Measurements from ENCODE around the gene KLHL33.
"Not testable (repeated sequence)": the region's sequence is repeated elsewhere in the genome, so short reads cannot be mapped to it uniquely, and the experiment has no call there.

The KLHL33 gene

DNA sequence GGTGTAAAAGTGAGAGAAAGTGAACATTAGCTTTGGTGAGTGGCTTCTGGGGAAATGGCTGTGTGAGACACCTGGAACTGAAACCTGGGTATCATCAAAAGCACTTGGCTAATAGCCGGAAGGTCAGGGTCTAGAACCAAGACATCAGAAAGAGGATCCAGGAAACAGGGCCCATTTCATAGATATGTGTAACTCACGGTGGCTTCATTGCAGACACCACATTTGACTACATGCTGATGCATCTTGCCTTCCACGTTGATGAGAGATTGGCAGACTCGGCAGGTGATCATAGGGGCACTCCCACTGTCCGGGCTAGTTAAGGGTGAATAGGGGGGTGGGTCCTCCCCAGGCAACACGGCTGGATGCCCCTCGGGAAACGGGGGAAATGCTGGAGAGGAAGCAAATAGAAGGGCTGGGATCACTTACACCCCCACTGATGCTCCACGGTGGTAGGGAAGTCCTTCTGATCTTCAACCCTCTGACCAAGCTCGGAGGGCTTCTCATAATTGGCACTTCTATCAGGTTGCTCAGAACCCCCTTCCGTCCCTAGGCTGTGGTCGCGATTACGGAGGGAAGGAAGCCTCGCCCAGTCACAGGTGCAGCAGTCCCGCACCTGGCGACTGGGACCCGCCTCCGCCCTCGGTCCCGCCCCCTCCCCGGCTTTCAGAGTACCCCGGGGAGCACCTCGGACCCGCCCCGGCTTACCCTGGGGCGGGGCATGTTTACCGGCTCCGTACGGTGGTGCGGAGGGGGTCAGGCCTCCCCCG is 24.7 kb upstream of the KLHL33 start:
- Mint-ChIP-seq H3K4me3 (peak overlapping the region; percentile 93), H3K27ac (peak overlapping the region; percentile 94), H3K4me1 (ENCODE audit: low read depth) (peaks cover 31% of the 10 kb centered on the region), H3K27me3 (no peaks in the 10 kb centered on the region), H3K9me3 (no peaks in the 10 kb centered on the region), H3K36me3 (ENCODE audit: low read depth) (peaks cover 2% of the 10 kb centered on the region)
- peak; percentile 45 for DNase-seq

- peaks cover 2% of the 10 kb centered on the region for H3K36me3 Mint-ChIP-seq (ENCODE audit: low read depth)
- peaks cover 33% of the 10 kb centered on the region for H3K4me1 Mint-ChIP-seq (ENCODE audit: low read depth)
- H3K9me3 Mint-ChIP-seq, result no peaks in the 10 kb centered on the region
- no peak for DNase-seq
- H3K4me3 Mint-ChIP-seq, result no peak overlapping the region
- no peaks in the 10 kb centered on the region for H3K27me3 Mint-ChIP-seq
- peak overlapping the region; percentile 94 for H3K27ac Mint-ChIP-seq
Observed at GRCh38 chr14:20458031-20458789, 22.2 kb upstream of the KLHL33 start.

DNA sequence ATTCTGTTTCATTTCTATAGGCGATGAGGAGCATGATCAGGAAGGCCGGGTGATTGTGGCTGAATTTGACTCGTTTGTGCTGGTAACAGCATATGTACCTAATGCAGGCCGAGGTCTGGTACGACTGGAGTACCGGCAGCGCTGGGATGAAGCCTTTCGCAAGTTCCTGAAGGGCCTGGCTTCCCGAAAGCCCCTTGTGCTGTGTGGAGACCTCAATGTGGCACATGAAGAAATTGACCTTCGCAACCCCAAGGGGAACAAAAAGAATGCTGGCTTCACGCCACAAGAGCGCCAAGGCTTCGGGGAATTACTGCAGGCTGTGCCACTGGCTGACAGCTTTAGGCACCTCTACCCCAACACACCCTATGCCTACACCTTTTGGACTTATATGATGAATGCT is 21.0 kb upstream of the KLHL33 start:
- Mint-ChIP-seq H3K4me3 (no peak overlapping the region), H3K36me3 (ENCODE audit: low read depth) (peaks cover 13% of the 10 kb centered on the region)

GRCh38 chr14:20455355-20456300 is 19.7 kb upstream of the KLHL33 start:
- Mint-ChIP-seq H3K4me3 (no peak overlapping the region), H3K27ac (no peak overlapping the region), H3K36me3 (ENCODE audit: low read depth) (peaks cover 21% of the 10 kb centered on the region), H3K9me3 (no peaks in the 10 kb centered on the region), H3K4me1 (ENCODE audit: low read depth) (peaks cover 37% of the 10 kb centered on the region), H3K27me3 (no peaks in the 10 kb centered on the region)
- DNase-seq, result no peak

More for the DNA sequence above, 21.0 kb upstream of the KLHL33 start:
- Mint-ChIP-seq H3K9me3 (no peaks in the 10 kb centered on the region), H3K4me1 (ENCODE audit: low read depth) (peaks cover 37% of the 10 kb centered on the region), H3K27me3 (no peaks in the 10 kb centered on the region), H3K27ac (no peak overlapping the region)
- DNase-seq, result no peak

DNA sequence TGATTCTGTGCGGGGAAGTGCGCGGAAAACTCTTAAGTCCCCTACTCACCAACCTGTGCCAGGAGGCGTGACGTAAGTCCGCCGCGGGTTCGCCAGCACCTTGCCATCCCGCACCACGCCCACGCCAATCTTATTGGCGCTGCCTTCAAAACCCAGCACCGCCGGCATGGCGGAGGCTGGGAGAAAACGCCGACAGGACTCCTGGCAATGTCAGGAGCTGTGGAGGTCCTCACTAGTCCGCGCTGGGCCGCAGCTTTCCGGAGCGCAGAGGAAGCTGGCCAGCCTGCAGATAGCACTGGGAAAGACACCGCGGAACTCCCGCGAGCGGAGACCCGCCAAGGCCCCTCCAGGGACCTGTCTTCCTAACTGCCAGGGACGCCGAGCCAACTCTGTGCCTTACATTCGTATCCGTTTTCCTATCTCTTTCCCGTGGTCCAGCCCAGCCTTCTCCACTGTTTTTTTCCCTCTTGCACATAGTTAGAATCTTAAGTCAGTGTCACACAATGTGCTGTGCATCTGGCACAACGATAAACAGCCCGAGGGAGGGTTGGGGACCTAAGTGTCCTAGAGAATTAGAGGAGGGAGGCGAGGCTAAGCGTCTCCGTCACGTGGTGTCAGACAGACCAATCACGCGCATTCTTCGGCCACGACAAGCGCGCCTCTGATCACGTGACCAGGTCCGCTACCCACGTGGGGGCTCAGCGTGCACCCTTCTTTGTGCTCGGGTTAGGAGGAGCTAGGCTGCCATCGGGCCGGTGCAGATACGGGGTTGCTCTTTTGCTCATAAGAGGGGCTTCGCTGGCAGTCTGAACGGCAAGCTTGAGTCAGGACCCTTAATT is 18.8 kb upstream of the KLHL33 start, which contains the start of the genes APEX1 and OSGEP:
Gene APEX1, plus strand, starts transcription at position 711 of the 839 bp plus-strand sequence. CDS start 420 bp downstream, outside the sequence.
Gene OSGEP, minus strand, starts transcription at position 297 of the 839 bp plus-strand sequence. Its CDS starts 129 bp downstream, at position 168.
- H3K27me3 Mint-ChIP-seq, result no peaks in the 10 kb centered on the region
- H3K4me3 Mint-ChIP-seq, result no peak within 1 kb of the TSS

GRCh38 chr14:20452831-20453230 is 16.9 kb upstream of the KLHL33 start:
- H3K9me3 Mint-ChIP-seq, DNase-seq, H3K4me3 Mint-ChIP-seq, H3K27me3 Mint-ChIP-seq: not testable (repeated sequence)
- H3K4me1 Mint-ChIP-seq (ENCODE audit: low read depth), result peaks cover 15% of the 10 kb centered on the region
- H3K27ac Mint-ChIP-seq, result peak overlapping the region; percentile 73
- peaks cover 21% of the 10 kb centered on the region for H3K36me3 Mint-ChIP-seq (ENCODE audit: low read depth)

More for the DNA sequence above, 18.8 kb upstream of the KLHL33 start, which contains the start of the genes APEX1 and OSGEP:
- peaks cover 21% of the 10 kb centered on the region for H3K36me3 Mint-ChIP-seq (ENCODE audit: low read depth)
- H3K9me3 Mint-ChIP-seq, result no peaks in the 10 kb centered on the region
- peak within 1 kb of the TSS; percentile 51 for H3K27ac Mint-ChIP-seq
- DNase-seq, result peak; percentile 95
- H3K4me1 Mint-ChIP-seq (ENCODE audit: low read depth), result peaks cover 28% of the 10 kb centered on the region

DNA sequence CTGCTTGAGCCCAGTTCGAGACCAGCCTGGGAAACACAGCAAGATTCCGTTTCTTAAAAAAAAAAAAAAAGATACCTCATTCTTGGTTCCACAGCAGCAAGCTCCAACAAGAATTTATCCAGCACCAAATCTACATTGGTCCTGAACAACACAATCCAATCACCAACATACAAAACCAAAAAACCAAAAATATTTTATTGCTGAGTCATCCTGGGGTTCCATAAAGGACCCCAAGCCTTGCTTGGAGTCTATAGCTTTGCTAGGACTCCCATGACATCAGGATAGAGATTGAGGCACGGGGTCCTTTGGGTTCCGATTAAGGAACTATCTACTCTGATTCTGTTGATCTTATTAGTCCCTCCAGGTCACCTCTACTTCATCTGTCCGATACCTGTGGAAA is 10.9 kb upstream of the KLHL33 start:
- H3K27me3 Mint-ChIP-seq, result no peaks in the 10 kb centered on the region
- H3K4me3 Mint-ChIP-seq, result no peak overlapping the region
- H3K9me3 Mint-ChIP-seq, result no peaks in the 10 kb centered on the region
- DNase-seq, result no peak
- H3K27ac Mint-ChIP-seq, result peak overlapping the region; percentile 44
- peaks cover 5% of the 10 kb centered on the region for H3K4me1 Mint-ChIP-seq (ENCODE audit: low read depth)
- H3K36me3 Mint-ChIP-seq (ENCODE audit: low read depth), result peaks cover 18% of the 10 kb centered on the region

- not testable (repeated sequence) for H3K27me3 Mint-ChIP-seq; H3K27ac Mint-ChIP-seq; H3K4me3 Mint-ChIP-seq; DNase-seq; H3K9me3 Mint-ChIP-seq; H3K36me3 Mint-ChIP-seq (ENCODE audit: low read depth)
- peaks cover 20% of the 10 kb centered on the region for H3K4me1 Mint-ChIP-seq (ENCODE audit: low read depth)
Observed at GRCh38 chr14:20443650-20444049, 7.7 kb upstream of the KLHL33 start.

DNA sequence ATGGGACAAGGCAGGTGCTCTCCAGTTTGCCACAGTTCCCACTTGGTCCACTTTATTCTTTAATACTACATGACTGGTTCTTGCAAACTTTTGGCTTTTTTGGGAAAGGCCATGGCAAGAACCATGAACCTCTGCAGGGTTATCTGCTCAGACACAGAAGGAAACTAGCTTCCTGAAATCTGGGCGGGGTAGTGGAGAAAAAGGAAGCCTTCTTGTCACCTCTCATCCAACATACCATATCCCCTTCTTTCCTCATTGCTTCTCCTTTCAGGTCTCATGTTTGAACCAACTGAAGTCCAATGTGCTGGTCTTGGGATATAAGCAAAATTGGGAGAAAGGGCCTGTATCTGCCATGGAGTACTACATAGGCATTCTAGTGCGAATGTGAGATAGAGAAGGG is 5.5 kb upstream of the KLHL33 start:
- DNase-seq, result no peak
- Mint-ChIP-seq H3K4me1 (ENCODE audit: low read depth) (peaks cover 20% of the 10 kb centered on the region), H3K36me3 (ENCODE audit: low read depth) (peaks cover 9% of the 10 kb centered on the region), H3K27ac (peak overlapping the region; percentile 77), H3K9me3 (no peaks in the 10 kb centered on the region), H3K27me3 (no peaks in the 10 kb centered on the region), H3K4me3 (no peak overlapping the region)

DNA sequence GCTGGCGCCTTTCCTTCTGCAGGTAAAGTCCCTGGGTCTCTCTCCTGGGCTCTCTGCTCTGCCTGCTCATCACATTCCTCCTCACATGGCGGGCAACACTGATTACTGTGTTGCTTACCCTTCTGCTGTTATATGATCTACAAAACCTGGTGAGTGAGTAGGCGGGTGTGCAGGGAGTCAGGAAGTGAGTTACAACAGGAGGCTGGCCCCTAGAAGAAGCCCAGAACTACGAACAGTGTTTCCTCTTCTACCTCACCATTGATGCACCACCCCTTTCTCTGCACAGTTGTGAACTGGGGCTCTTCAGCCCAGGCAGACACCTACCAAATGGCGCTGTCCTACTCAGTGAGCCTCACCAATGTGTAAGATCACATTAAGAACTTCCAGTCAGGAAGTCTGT is 4.9 kb upstream of the KLHL33 start:
- peaks cover 20% of the 10 kb centered on the region for H3K4me1 Mint-ChIP-seq (ENCODE audit: low read depth)
- peaks cover 9% of the 10 kb centered on the region for H3K36me3 Mint-ChIP-seq (ENCODE audit: low read depth)
- H3K9me3 Mint-ChIP-seq, result no peaks in the 10 kb centered on the region
- H3K27me3 Mint-ChIP-seq, result no peaks in the 10 kb centered on the region
- H3K4me3 Mint-ChIP-seq, result no peak overlapping the region
- peak overlapping the region; percentile 77 for H3K27ac Mint-ChIP-seq
- peak; percentile 43 for DNase-seq

DNA sequence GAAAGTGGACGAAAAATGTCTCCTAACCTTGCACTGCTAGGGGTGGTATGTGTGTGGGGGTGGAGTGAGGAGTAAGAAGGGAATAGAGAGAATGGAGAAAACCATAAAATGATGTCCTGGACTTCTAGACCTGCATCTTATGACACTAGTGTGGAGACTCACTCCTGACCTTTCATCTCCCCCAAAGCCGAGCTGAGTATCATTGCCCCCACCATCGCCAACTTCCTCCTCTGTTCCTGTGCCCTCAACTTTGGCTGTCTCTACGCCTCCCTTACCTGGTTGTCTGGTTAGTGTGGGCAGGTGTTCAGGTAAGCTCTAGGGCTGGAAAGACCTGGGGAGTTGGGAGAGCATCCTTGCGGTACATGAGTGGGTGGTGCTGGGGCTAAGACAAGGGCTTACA is 4.5 kb upstream of the KLHL33 start:
- DNase-seq, result no peak
- Mint-ChIP-seq H3K36me3 (ENCODE audit: low read depth) (peaks cover 9% of the 10 kb centered on the region), H3K4me1 (ENCODE audit: low read depth) (peaks cover 20% of the 10 kb centered on the region), H3K27me3 (no peaks in the 10 kb centered on the region), H3K4me3 (no peak overlapping the region), H3K9me3 (no peaks in the 10 kb centered on the region), H3K27ac (peak overlapping the region; percentile 77)

DNA sequence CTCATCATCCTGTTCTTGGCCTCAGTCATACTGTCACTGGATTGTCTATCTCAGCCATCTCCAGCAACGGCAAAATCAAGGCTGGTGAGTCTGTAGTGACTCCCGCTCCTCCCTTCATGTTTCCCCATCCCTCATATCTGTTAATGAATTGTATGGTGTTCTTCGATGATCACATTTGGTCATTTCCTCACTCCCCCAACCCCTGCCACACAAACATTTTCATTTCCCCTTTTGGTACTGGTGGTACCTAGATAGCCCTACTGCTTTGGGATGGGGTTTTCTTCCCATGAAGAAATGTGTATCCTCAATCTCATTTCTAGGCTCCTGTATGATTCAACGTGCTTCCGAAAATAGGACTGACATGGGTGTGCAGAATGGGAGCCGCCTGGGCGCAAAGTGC is 2.7 kb upstream of the KLHL33 start:
- Mint-ChIP-seq H3K27me3 (no peaks in the 10 kb centered on the region), H3K4me1 (ENCODE audit: low read depth) (peaks cover 20% of the 10 kb centered on the region), H3K9me3 (no peaks in the 10 kb centered on the region), H3K36me3 (ENCODE audit: low read depth) (peaks cover 9% of the 10 kb centered on the region), H3K4me3 (no peak overlapping the region), H3K27ac (no peak overlapping the region)
- no peak for DNase-seq

GRCh38 chr14:20436363-20436755 is 393 bp upstream of the KLHL33 start:
- Mint-ChIP-seq H3K4me1 (ENCODE audit: low read depth) (peaks cover 12% of the 10 kb centered on the region), H3K36me3 (ENCODE audit: low read depth) (no peaks in the 10 kb centered on the region), H3K4me3 (no peak overlapping the region), H3K9me3 (no peaks in the 10 kb centered on the region), H3K27me3 (no peaks in the 10 kb centered on the region), H3K27ac (no peak overlapping the region)
- no peak for DNase-seq
